Sigmoid colon (tissue), 7 donors: ENCODE results near the gene UCHL3. TPM values are rescaled to one million over a fixed set of nuclear protein-coding genes. Genes with fewer than 3 reads are reported as not detected.

Experiments
- DNase-seq: peaks from one replicate; pipeline ENCODE4 v3.0.0-alpha.2; 2019
- H3K27ac ChIP-seq, 4 donors: fragments of 200-600 bp; sonication (generic); one replicate each; pipeline ENCODE4 v1.5.1; 2016 to 2019; ENCODE audit warnings: mild to moderate bottlenecking in 1 of 4
- H3K27me3 ChIP-seq, 3 donors: fragments of 200-600 bp; sonication (generic); one replicate each; pipeline ENCODE4 v1.5.1; 2019; ENCODE audit warnings: mild to moderate bottlenecking in 1 of 3
- H3K36me3 ChIP-seq, 4 donors: fragments of 200-600 bp; sonication (generic); one replicate each; pipeline ENCODE4 v1.5.1; 2016 to 2019
- H3K4me1 ChIP-seq, 4 donors: fragments of 200-600 bp; sonication (generic); one replicate each; pipeline ENCODE4 v1.5.1; 2017 to 2019
- H3K4me3 ChIP-seq, 4 donors: fragments of 200-600 bp; sonication (generic); one replicate each; pipeline ENCODE4 v1.5.1; 2017 to 2019; ENCODE audit warnings: mild to moderate bottlenecking in 2 of 4, moderate library complexity in 1 of 4
- H3K9me3 ChIP-seq, 4 donors: fragments of 200-600 bp in 3 of 4; sonication (generic) in 3 of 4; one replicate each; pipeline versions ENCODE4 v1.5.1 to v1.6.1; 2013 to 2019
- EP300 ChIP-seq, 4 donors: sonication (generic); formaldehyde crosslinking; IDR thresholded peaks; one replicate each; pipeline ENCODE4 v1.6.1; 2017; ENCODE audit warnings: antibody characterized with exemption in 4 of 4
- POLR2A ChIP-seq, 2 donors: fragments of 450-650 bp; IDR thresholded peaks; one replicate each; pipeline ENCODE4 v1.6.1; 2016; ENCODE audit warnings: antibody characterized with exemption in 2 of 2, mild to moderate bottlenecking in 2 of 2, moderate library complexity in 2 of 2
- POLR2AphosphoS5 ChIP-seq, 4 donors: sonication (generic); formaldehyde crosslinking; IDR thresholded peaks; one replicate each; pipeline ENCODE4 v1.6.1; 2017; ENCODE audit warnings: antibody characterized with exemption in 4 of 4
- WGBS, 2 donors: extraction: QIAGEN DNeasy Blood & Tissue Kit; methylation state at CpG; one replicate each; pipeline ENCODE4 v1.1.7; 2013; 5-methylcytosine and 5-hydroxymethylcytosine counted together
- intact Hi-C: fragments of 100-400 bp; cut with DNase I; formaldehyde crosslinking; loops from one replicate; pipeline ENCODE4 v1.15.1; 2023
- polyA plus RNA-seq, 3 donors: library from polyadenylated mRNA; stranded (reverse); fragments of 200-250 nt; gene quantifications; one replicate each; pipeline ENCODE4 v1.2.3, GENCODE V29; 2013
- total RNA-seq, 4 donors: library from RNA; depleted of rRNA; stranded (reverse); fragments of >200 nt; gene quantifications; one replicate each; pipeline ENCODE4 v1.1.0, GENCODE V29; 2016
- TF ChIP-seq, protein P1 (sequence below), 4 experiments: fragments of 450-650 bp in 3 of 4; fragments of 200-600 bp in 1 of 4; IDR thresholded peaks; one replicate each; pipeline ENCODE4 v1.5.1; 2016 to 2019; ENCODE audit warnings: antibody characterized with exemption in 4 of 4, mild to moderate bottlenecking in 3 of 4, moderate library complexity in 2 of 4
- donor health status: healthy with polysubstance abuse.
- donor health status: Bipolar disorder and iron deficiency.
- donor health status: healthy.

The UCHL3 gene
- total and polyA plus RNA-seq, 7 donors, result 25.0 to 64.0 (median 41.5) TPM

DNA sequence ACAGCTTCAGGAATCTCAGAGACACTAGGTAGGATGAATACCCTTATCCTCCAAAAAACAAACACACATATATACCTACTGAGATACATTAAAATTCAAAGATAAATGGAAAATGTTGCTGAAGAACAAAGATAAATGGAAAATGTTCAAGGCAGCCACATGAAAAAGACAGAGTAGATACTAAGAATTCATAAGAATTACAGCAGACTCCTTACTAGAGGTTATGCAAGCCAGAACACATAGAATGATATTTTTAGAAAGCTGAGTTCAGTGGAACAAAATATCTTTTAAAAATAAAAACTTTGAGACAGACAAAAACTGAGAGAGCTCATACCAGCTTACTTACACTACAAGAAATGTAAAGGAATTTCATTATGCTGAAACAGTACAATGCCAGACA is 35.6 kb downstream of the UCHL3 start:
- H3K27me3 ChIP-seq, result no peaks in the 10 kb centered on the region
- H3K4me1 ChIP-seq, result no peaks in the 10 kb centered on the region
- no peak for DNase-seq
- no peaks in the 10 kb centered on the region for H3K9me3 ChIP-seq
- no peak overlapping the region for H3K27ac ChIP-seq
- H3K4me3 ChIP-seq, result no peak overlapping the region
- peaks cover 0 to 5% (median 0%) of the 10 kb centered on the region in 4 donors for H3K36me3 ChIP-seq
- intact Hi-C loops, result no loop called here
- no peak for TF ChIP-seq POLR2A (IDR thresholded peaks at IDR 0.05)
- no peak for TF ChIP-seq POLR2AphosphoS5 (IDR thresholded peaks at IDR 0.05)

DNA sequence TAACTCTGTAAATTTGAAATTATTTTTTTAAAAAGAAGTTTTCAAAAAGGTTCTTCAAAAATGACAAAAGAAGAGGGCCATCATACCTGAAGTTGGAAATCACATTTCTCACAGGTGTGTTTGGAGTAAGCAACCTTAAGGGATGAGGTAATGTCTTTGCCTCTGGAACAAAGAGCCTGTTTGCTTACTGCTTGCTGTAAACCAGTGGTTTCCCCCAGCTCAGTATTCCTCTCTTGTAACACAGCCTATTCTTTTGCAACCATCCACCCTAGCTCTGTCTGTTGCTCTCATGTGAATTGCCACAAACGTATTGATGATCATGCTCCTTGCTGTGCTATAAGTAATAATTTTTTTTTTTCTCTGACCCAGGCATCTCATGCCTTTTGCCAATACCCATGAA is 38.1 kb downstream of the UCHL3 start:
- DNase-seq, result no peak
- Histone ChIP-seq H3K9me3 (no peaks in the 10 kb centered on the region), H3K4me1 (no peaks in the 10 kb centered on the region), H3K27me3 (no peaks in the 10 kb centered on the region), H3K27ac (no peak overlapping the region), H3K36me3 (peaks cover 0 to 18% (median 0%) of the 10 kb centered on the region in 4 donors), H3K4me3 (no peak overlapping the region)
- WGBS, 2 donors, result 65 to 69% methylated on average over 1 of the region's 1 CpG
- intact Hi-C loops, result no loop called here
- TF ChIP-seq POLR2A (IDR thresholded peaks at IDR 0.05), result no peak
- TF ChIP-seq POLR2AphosphoS5 (IDR thresholded peaks at IDR 0.05), result no peak
- TF ChIP-seq, protein P1, sequence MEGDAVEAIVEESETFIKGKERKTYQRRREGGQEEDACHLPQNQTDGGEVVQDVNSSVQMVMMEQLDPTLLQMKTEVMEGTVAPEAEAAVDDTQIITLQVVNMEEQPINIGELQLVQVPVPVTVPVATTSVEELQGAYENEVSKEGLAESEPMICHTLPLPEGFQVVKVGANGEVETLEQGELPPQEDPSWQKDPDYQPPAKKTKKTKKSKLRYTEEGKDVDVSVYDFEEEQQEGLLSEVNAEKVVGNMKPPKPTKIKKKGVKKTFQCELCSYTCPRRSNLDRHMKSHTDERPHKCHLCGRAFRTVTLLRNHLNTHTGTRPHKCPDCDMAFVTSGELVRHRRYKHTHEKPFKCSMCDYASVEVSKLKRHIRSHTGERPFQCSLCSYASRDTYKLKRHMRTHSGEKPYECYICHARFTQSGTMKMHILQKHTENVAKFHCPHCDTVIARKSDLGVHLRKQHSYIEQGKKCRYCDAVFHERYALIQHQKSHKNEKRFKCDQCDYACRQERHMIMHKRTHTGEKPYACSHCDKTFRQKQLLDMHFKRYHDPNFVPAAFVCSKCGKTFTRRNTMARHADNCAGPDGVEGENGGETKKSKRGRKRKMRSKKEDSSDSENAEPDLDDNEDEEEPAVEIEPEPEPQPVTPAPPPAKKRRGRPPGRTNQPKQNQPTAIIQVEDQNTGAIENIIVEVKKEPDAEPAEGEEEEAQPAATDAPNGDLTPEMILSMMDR (IDR thresholded peaks at IDR 0.05), result no peak
- no peak for TF ChIP-seq EP300 (IDR thresholded peaks at IDR 0.05)

DNA sequence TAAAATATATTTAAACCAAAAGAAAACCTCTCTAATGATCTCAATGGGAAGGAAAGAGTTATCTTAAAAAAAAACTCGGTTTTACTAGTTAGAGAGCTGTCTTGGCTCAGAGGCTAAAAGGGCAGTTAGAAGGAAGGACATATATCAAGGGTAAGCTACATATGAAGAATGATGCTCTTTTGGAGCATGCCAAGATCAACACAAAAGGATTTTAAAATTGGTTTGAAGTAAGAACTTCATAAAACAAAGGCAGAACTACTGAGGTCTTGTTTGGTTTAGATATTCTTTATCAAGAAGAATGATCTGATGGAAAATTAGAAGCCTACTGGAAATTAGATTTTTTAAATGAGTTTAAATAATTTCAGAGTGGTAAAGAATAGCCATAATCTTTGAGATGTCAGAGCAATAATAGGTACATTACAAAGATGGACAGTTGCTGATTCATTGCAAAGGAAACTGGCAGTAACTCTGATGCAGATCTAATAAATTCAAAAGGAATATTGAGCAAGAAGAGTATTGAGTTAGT is 47.1 kb downstream of the UCHL3 start:
- WGBS, 2 donors, result 37 to 77% methylated on average over 1 of the region's 1 CpG
- Histone ChIP-seq H3K36me3 (peaks cover 0 to 6% (median 0%) of the 10 kb centered on the region in 4 donors), H3K9me3 (no peaks in the 10 kb centered on the region), H3K4me1 (no peaks in the 10 kb centered on the region), H3K4me3 (no peak overlapping the region), H3K27ac (no peak overlapping the region), H3K27me3 (no peaks in the 10 kb centered on the region)
- intact Hi-C loops, result no loop called here
- TF ChIP-seq EP300 (IDR thresholded peaks at IDR 0.05) (no peak), POLR2AphosphoS5 (IDR thresholded peaks at IDR 0.05) (no peak), POLR2A (IDR thresholded peaks at IDR 0.05) (no peak)
- TF ChIP-seq, protein P1 (IDR thresholded peaks at IDR 0.05), result no peak
- no peak for DNase-seq

DNA sequence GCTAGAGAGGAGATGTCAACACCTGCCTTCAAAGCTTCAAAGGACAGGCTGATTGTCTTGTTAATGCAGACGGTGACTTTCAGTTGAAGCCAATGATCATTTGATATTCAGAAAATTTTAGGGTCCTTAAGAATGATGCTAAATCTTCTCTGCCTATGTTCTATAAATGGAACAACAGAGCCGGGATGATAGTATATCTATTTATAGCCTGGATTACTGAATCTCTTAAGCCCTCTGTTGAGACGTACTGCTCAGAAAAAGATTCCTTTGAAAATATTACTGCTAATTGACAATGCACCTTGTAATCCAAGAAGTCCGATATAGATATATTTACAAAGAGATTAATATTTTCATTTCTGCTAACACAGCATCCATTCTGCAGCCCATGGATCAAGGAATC is 50.8 kb downstream of the UCHL3 start:
- intact Hi-C loops, result no loop called here
- WGBS, 2 donors, result 64 to 69% methylated on average over 4 of the region's 4 CpGs

DNA sequence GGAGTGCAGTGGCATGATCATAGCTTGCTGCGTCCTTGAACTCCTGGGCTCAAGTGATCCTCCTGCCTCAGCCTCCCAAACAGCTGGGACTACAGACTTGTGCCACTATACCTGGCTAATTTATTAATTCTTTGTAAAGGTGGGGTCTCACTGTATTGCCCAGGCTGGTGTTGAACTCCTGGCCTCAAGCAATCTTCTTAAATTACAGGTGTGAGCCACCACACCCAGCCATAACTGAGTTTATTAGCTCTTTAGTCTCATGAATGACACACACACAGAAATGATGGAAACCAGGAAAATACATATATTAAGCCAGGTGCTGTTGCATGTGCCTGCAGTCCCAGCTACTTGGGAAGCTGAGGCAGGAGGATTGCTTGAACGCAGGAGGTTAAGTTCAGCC is 53.4 kb downstream of the UCHL3 start:
- H3K4me1 ChIP-seq, result no peaks in the 10 kb centered on the region
- intact Hi-C loops, result no loop called here
- DNase-seq, result no peak
- TF ChIP-seq POLR2A (IDR thresholded peaks at IDR 0.05) (no peak), EP300 (IDR thresholded peaks at IDR 0.05) (no peak), POLR2AphosphoS5 (IDR thresholded peaks at IDR 0.05) (no peak)
- TF ChIP-seq, protein P1 (IDR thresholded peaks at IDR 0.05), result no peak
- H3K27me3 ChIP-seq, result no peaks in the 10 kb centered on the region
- no peaks in the 10 kb centered on the region for H3K9me3 ChIP-seq
- no peak overlapping the region for H3K27ac ChIP-seq
- no peak overlapping the region for H3K4me3 ChIP-seq
- peaks cover 0 to 20% (median 0%) of the 10 kb centered on the region in 4 donors for H3K36me3 ChIP-seq
- 91 to 96% methylated on average over 2 of the region's 2 CpGs for WGBS, 2 donors

More for the DNA sequence above, 50.8 kb downstream of the UCHL3 start:
- H3K36me3 ChIP-seq, result peaks cover 0 to 6% (median 0%) of the 10 kb centered on the region in 4 donors
- TF ChIP-seq, protein P1 (IDR thresholded peaks at IDR 0.05), result no peak
- TF ChIP-seq POLR2AphosphoS5 (IDR thresholded peaks at IDR 0.05) (no peak), POLR2A (IDR thresholded peaks at IDR 0.05) (no peak), EP300 (IDR thresholded peaks at IDR 0.05) (no peak)
- H3K4me3 ChIP-seq, result no peak overlapping the region
- H3K9me3 ChIP-seq, result no peaks in the 10 kb centered on the region
- H3K27ac ChIP-seq, result no peak overlapping the region
- H3K27me3 ChIP-seq, result no peaks in the 10 kb centered on the region
- H3K4me1 ChIP-seq, result no peaks in the 10 kb centered on the region
- no peak for DNase-seq
